ENCODE measurements around the gene ADAM22.

The ADAM22 gene

GRCh38 chr7:88184848-88185304 is 250.8 kb downstream of the ADAM22 start (continued):
- TF ChIP-seq ELK4 (IDR thresholded peaks at IDR 0.05; ENCODE audit: borderline replicate concordance, low read depth, low read length): no peak

- POLR2A ChIA-PET: no interaction called here
- Histone ChIP-seq H3K27ac (ENCODE audit: extremely low read depth, low read depth, low read length) (no peak overlapping the region), H3K36me3 (ENCODE audit: control insufficient read depth in 2 of 2, insufficient read depth in 1 of 2, low read length in 2 of 2) (no peaks in the 10 kb centered on the region), H3K9me3 (ENCODE audit: control insufficient read depth, insufficient read depth, low read depth, low read length) (no peaks in the 10 kb centered on the region), H3K4me3 (ENCODE audit: low read depth, low read length) (no peak overlapping the region), H3K4me1 (ENCODE audit: control insufficient read depth, insufficient read depth, low read length) (no peaks in the 10 kb centered on the region)
- TF ChIP-seq ZNF76 (tag by site-specific recombination; IDR thresholded peaks at IDR 0.05; ENCODE audit: borderline replicate concordance, low read depth): no peak
- TF ChIP-seq GLI2 (tag by site-specific recombination; IDR thresholded peaks at IDR 0.05; ENCODE audit: borderline replicate concordance, low read depth): no peak
- no peak for TF ChIP-seq ZNF148 (tag by site-specific recombination; IDR thresholded peaks at IDR 0.05; ENCODE audit: borderline replicate concordance)
- TF ChIP-seq, protein P1, sequence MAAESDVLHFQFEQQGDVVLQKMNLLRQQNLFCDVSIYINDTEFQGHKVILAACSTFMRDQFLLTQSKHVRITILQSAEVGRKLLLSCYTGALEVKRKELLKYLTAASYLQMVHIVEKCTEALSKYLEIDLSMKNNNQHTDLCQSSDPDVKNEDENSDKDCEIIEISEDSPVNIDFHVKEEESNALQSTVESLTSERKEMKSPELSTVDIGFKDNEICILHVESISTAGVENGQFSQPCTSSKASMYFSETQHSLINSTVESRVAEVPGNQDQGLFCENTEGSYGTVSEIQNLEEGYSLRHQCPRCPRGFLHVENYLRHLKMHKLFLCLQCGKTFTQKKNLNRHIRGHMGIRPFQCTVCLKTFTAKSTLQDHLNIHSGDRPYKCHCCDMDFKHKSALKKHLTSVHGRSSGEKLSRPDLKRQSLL (tag by site-specific recombination; IDR thresholded peaks at IDR 0.05): no peak
- no peak for TF ChIP-seq ZFP37 (tag by site-specific recombination; IDR thresholded peaks at IDR 0.05)
- TF ChIP-seq ZNF146 (tag by site-specific recombination; IDR thresholded peaks at IDR 0.05): no peak
- TF ChIP-seq ZNF777 (tag by site-specific recombination; IDR thresholded peaks at IDR 0.05; ENCODE audit: borderline replicate concordance): no peak
- TF ChIP-seq, protein P2, sequence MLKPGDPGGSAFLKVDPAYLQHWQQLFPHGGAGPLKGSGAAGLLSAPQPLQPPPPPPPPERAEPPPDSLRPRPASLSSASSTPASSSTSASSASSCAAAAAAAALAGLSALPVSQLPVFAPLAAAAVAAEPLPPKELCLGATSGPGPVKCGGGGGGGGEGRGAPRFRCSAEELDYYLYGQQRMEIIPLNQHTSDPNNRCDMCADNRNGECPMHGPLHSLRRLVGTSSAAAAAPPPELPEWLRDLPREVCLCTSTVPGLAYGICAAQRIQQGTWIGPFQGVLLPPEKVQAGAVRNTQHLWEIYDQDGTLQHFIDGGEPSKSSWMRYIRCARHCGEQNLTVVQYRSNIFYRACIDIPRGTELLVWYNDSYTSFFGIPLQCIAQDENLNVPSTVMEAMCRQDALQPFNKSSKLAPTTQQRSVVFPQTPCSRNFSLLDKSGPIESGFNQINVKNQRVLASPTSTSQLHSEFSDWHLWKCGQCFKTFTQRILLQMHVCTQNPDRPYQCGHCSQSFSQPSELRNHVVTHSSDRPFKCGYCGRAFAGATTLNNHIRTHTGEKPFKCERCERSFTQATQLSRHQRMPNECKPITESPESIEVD (tag by site-specific recombination; IDR thresholded peaks at IDR 0.05): no peak
- TF ChIP-seq, protein P3, sequence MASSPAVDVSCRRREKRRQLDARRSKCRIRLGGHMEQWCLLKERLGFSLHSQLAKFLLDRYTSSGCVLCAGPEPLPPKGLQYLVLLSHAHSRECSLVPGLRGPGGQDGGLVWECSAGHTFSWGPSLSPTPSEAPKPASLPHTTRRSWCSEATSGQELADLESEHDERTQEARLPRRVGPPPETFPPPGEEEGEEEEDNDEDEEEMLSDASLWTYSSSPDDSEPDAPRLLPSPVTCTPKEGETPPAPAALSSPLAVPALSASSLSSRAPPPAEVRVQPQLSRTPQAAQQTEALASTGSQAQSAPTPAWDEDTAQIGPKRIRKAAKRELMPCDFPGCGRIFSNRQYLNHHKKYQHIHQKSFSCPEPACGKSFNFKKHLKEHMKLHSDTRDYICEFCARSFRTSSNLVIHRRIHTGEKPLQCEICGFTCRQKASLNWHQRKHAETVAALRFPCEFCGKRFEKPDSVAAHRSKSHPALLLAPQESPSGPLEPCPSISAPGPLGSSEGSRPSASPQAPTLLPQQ (tag by site-specific recombination; IDR thresholded peaks at IDR 0.05): no peak
- TF ChIP-seq WT1 (tag by site-specific recombination; IDR thresholded peaks at IDR 0.05): no peak
- no peak for TF ChIP-seq ZFP41 (tag by site-specific recombination; IDR thresholded peaks at IDR 0.05; ENCODE audit: borderline replicate concordance)
- TF ChIP-seq YY2 (tag by site-specific recombination; IDR thresholded peaks at IDR 0.05): no peak
- TF ChIP-seq ZSCAN23 (tag by site-specific recombination; IDR thresholded peaks at IDR 0.05): no peak
- TF ChIP-seq, protein P4, sequence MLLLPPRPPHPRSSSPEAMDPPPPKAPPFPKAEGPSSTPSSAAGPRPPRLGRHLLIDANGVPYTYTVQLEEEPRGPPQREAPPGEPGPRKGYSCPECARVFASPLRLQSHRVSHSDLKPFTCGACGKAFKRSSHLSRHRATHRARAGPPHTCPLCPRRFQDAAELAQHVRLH (tag by site-specific recombination; IDR thresholded peaks at IDR 0.05): no peak
- no peak for TF ChIP-seq ZNF175 (tag by site-specific recombination; IDR thresholded peaks at IDR 0.05)
- CTCF ChIA-PET: interaction anchor here (0.7 to 1.6 kb wide), 2 partner anchors 16 to 402 kb away, joined by 4 to 5 read pairs; no protein-coding TSS in a partner anchor
Measured at GRCh38 chr7:88185650-88186049, 251.6 kb downstream of the ADAM22 start.

Measured in HEK293 (cell line).